ENCODE data around the gene NSUN4. TPM values are rescaled to one million over a fixed set of nuclear protein-coding genes. Genes with fewer than 3 reads are reported as not detected.

The NSUN4 gene
- total RNA-seq = 10 to 100 TPM; 24.0 to 43.8 TPM

- peak; percentile 94 to 95 for ATAC-seq
- no peaks in the 10 kb centered on the region for H3K27me3 Mint-ChIP-seq
- H3K27ac Mint-ChIP-seq = peak within 1 kb of the TSS; percentile 98 to 100
- H3K4me3 Mint-ChIP-seq = peak within 1 kb of the TSS; percentile 98
- no peaks in the 10 kb centered on the region for H3K9me3 Mint-ChIP-seq
- DNase-seq (ENCODE audit: low spot score) = peak; percentile 87
- H3K4me1 Mint-ChIP-seq (ENCODE audit: low read depth in 2 of 2) = peaks cover 37 to 49% of the 10 kb centered on the region in 2 donors
- H3K36me3 Mint-ChIP-seq = peaks cover 5% of the 10 kb centered on the region
Measured at GRCh38 chr1:46340404-46341221, at the start of gene NSUN4. NSUN4 (plus strand) TSS chr1:46340807; CDS start chr1:46340827, 20 bp downstream.

- H3K4me3 Mint-ChIP-seq = no peak overlapping the region
- H3K27me3 Mint-ChIP-seq = no peaks in the 10 kb centered on the region
- no peak overlapping the region for H3K27ac Mint-ChIP-seq
- peaks cover 8 to 9% of the 10 kb centered on the region in 2 donors for H3K4me1 Mint-ChIP-seq (ENCODE audit: low read depth in 2 of 2)
- no peak for DNase-seq (ENCODE audit: low spot score)
- H3K9me3 Mint-ChIP-seq = no peaks in the 10 kb centered on the region
- ATAC-seq = no peak
- peaks cover 15% of the 10 kb centered on the region for H3K36me3 Mint-ChIP-seq
Measured at GRCh38 chr1:46295306-46295705, 45.3 kb upstream of the NSUN4 start.

GRCh38 chr1:46298387-46298786 lies 42.2 kb upstream of the NSUN4 start:
- ATAC-seq (no peak), DNase-seq (ENCODE audit: low spot score) (no peak)
- Mint-ChIP-seq H3K27me3 (no peaks in the 10 kb centered on the region), H3K4me1 (ENCODE audit: low read depth in 2 of 2) (peaks cover 22% of the 10 kb centered on the region in 2 donors), H3K9me3 (no peaks in the 10 kb centered on the region), H3K4me3 (no peak overlapping the region), H3K36me3 (peaks cover 15% of the 10 kb centered on the region), H3K27ac (no peak overlapping the region)

GRCh38 chr1:46300673-46301405 lies 39.8 kb upstream of the NSUN4 start:
- Mint-ChIP-seq H3K36me3 (peaks cover 21% of the 10 kb centered on the region), H3K9me3 (no peaks in the 10 kb centered on the region), H3K27me3 (no peaks in the 10 kb centered on the region), H3K4me1 (ENCODE audit: low read depth in 2 of 2) (peaks cover 27 to 30% of the 10 kb centered on the region in 2 donors), H3K27ac (peak overlapping the region; percentile 95 to 98), H3K4me3 (peak overlapping the region; percentile 99)
- DNase-seq (ENCODE audit: low spot score) = no peak
- ATAC-seq = no peak

GRCh38 chr1:46301406-46301807 lies 39.2 kb upstream of the NSUN4 start:
- Mint-ChIP-seq H3K27ac (peak overlapping the region; percentile 95 to 98), H3K36me3 (peaks cover 21% of the 10 kb centered on the region), H3K4me1 (ENCODE audit: low read depth in 2 of 2) (peaks cover 27 to 30% of the 10 kb centered on the region in 2 donors), H3K27me3 (no peaks in the 10 kb centered on the region), H3K4me3 (peak overlapping the region; percentile 99), H3K9me3 (no peaks in the 10 kb centered on the region)
- DNase-seq (ENCODE audit: low spot score) = no peak
- ATAC-seq = no peak

- Mint-ChIP-seq H3K4me1 (ENCODE audit: low read depth in 2 of 2) (peaks cover 27 to 30% of the 10 kb centered on the region in 2 donors), H3K27ac (peak overlapping the region; percentile 95 to 98), H3K4me3 (peak overlapping the region; percentile 99), H3K27me3 (no peaks in the 10 kb centered on the region), H3K36me3 (peaks cover 17% of the 10 kb centered on the region), H3K9me3 (no peaks in the 10 kb centered on the region)
- DNase-seq (ENCODE audit: low spot score) = peak; percentile 70
- ATAC-seq = peak; percentile 45 to 52
Measured at GRCh38 chr1:46301808-46302640, 38.6 kb upstream of the NSUN4 start.

- Mint-ChIP-seq H3K27ac (peak overlapping the region; percentile 95 to 98), H3K36me3 (peaks cover 11% of the 10 kb centered on the region), H3K27me3 (no peaks in the 10 kb centered on the region), H3K9me3 (no peaks in the 10 kb centered on the region), H3K4me3 (peak overlapping the region; percentile 99), H3K4me1 (ENCODE audit: low read depth in 2 of 2) (peaks cover 33% of the 10 kb centered on the region in 2 donors)
- ATAC-seq = peak; percentile 15 to 36
- DNase-seq (ENCODE audit: low spot score) = peak; percentile 64
Measured at GRCh38 chr1:46302641-46303037, 38.0 kb upstream of the NSUN4 start.

- peak; percentile 89 to 94 for ATAC-seq
- Mint-ChIP-seq H3K27me3 (no peaks in the 10 kb centered on the region), H3K27ac (peak within 1 kb of the TSS; percentile 95 to 98)
Measured at GRCh38 chr1:46303038-46303871, 37.4 kb upstream of the NSUN4 start, which contains the start of the genes LRRC41 and UQCRH. LRRC41 (minus strand) TSS chr1:46303616; CDS start chr1:46303322, 294 bp downstream. UQCRH (plus strand) TSS chr1:46303698; CDS start chr1:46303767, 69 bp downstream.

GRCh38 chr1:46303872-46304326 lies 36.7 kb upstream of the NSUN4 start:
- ATAC-seq (no peak), DNase-seq (ENCODE audit: low spot score) (no peak)
- Mint-ChIP-seq H3K4me1 (ENCODE audit: low read depth in 2 of 2) (peaks cover 38 to 40% of the 10 kb centered on the region in 2 donors), H3K27me3 (no peaks in the 10 kb centered on the region), H3K27ac (peak overlapping the region; percentile 95 to 98), H3K4me3 (peak overlapping the region; percentile 99), H3K36me3 (peaks cover 9% of the 10 kb centered on the region), H3K9me3 (no peaks in the 10 kb centered on the region)

More at GRCh38 chr1:46303038-46303871, 37.4 kb upstream of the NSUN4 start, which contains the start of the genes LRRC41 and UQCRH:
- Mint-ChIP-seq H3K9me3 (no peaks in the 10 kb centered on the region), H3K36me3 (peaks cover 6% of the 10 kb centered on the region), H3K4me1 (ENCODE audit: low read depth in 2 of 2) (peaks cover 37 to 39% of the 10 kb centered on the region in 2 donors), H3K4me3 (peak within 1 kb of the TSS; percentile 99)
- DNase-seq (ENCODE audit: low spot score) = peak; percentile 96

GRCh38 chr1:46306159-46306530 lies 34.5 kb upstream of the NSUN4 start:
- DNase-seq (ENCODE audit: low spot score) = no peak
- ATAC-seq = no peak
- H3K4me1 Mint-ChIP-seq (ENCODE audit: low read depth in 2 of 2) = peaks cover 24 to 28% of the 10 kb centered on the region in 2 donors
- H3K27ac Mint-ChIP-seq = no peak overlapping the region
- no peaks in the 10 kb centered on the region for H3K9me3 Mint-ChIP-seq
- H3K36me3 Mint-ChIP-seq = peaks cover 18% of the 10 kb centered on the region
- H3K27me3 Mint-ChIP-seq = no peaks in the 10 kb centered on the region
- peak overlapping the region; percentile 34 for H3K4me3 Mint-ChIP-seq

GRCh38 chr1:46309401-46310159 lies 31.0 kb upstream of the NSUN4 start:
- H3K36me3 Mint-ChIP-seq = peaks cover 17% of the 10 kb centered on the region
- no peaks in the 10 kb centered on the region for H3K9me3 Mint-ChIP-seq
- no peak for DNase-seq (ENCODE audit: low spot score)
- H3K27ac Mint-ChIP-seq = no peak overlapping the region
- no peaks in the 10 kb centered on the region for H3K27me3 Mint-ChIP-seq
- H3K4me1 Mint-ChIP-seq (ENCODE audit: low read depth in 2 of 2) = peaks cover 14 to 17% of the 10 kb centered on the region in 2 donors
- H3K4me3 Mint-ChIP-seq = no peak overlapping the region
- no peak for ATAC-seq

GRCh38 chr1:46310321-46310720 lies 30.3 kb upstream of the NSUN4 start:
- peaks cover 14% of the 10 kb centered on the region in 2 donors for H3K4me1 Mint-ChIP-seq (ENCODE audit: low read depth in 2 of 2)
- peaks cover 17% of the 10 kb centered on the region for H3K36me3 Mint-ChIP-seq
- H3K4me3 Mint-ChIP-seq = no peak overlapping the region
- no peak for DNase-seq (ENCODE audit: low spot score)
- no peaks in the 10 kb centered on the region for H3K9me3 Mint-ChIP-seq
- no peak for ATAC-seq
- no peak overlapping the region for H3K27ac Mint-ChIP-seq
- no peaks in the 10 kb centered on the region for H3K27me3 Mint-ChIP-seq
